MM.1S (cell line): ENCODE measurements around the gene DRD3.

Source experiments
- DNase-seq: peaks from one replicate; pipeline ENCODE4 v3.0.0-alpha.2; 2015
- H2AFZ ChIP-seq: fragments of 300-600 bp; sonication (generic); 2 replicates; pipeline ENCODE4 v1.6.0; 2016; ENCODE audit warnings: antibody characterized with exemption, low read length
- H3F3A ChIP-seq: fragments of 300-600 bp; sonication (generic); 2 replicates; pipeline ENCODE4 v1.6.1; 2016; ENCODE audit warnings: mild to moderate bottlenecking, antibody characterized with exemption, low read length, moderate library complexity, mixed read lengths; ENCODE audit not compliant: insufficient read depth
- H3K27ac ChIP-seq: fragments of 300-600 bp; sonication (generic); 2 replicates; pipeline ENCODE4 v1.5.1; 2016; ENCODE audit warnings: mild to moderate bottlenecking, low read length
- H3K27me3 ChIP-seq: fragments of 300-600 bp; sonication (generic); replicated peaks from 2 replicates; pipeline ENCODE4 v1.6.0; 2016; ENCODE audit warnings: low read length; ENCODE audit not compliant: insufficient read depth
- H3K36me3 ChIP-seq: fragments of 300-600 bp; sonication (generic); replicated peaks from 2 replicates; pipeline ENCODE4 v1.6.1; 2016; ENCODE audit warnings: mild to moderate bottlenecking, low read length, mixed read lengths; ENCODE audit not compliant: insufficient read depth
- H3K4me1 ChIP-seq: fragments of 300-600 bp; sonication (generic); 2 replicates; pipeline ENCODE4 v1.6.1; 2016; ENCODE audit warnings: low read length, mixed read lengths
- H3K4me2 ChIP-seq: fragments of 300-600 bp; sonication (generic); 2 replicates; pipeline ENCODE4 v1.6.0; 2016; ENCODE audit warnings: low read depth, low read length
- H3K4me3 ChIP-seq: fragments of 300-600 bp; sonication (generic); 2 replicates; pipeline ENCODE4 v1.5.1; 2016; ENCODE audit warnings: low read length, mixed read lengths
- H3K79me2 ChIP-seq: fragments of 300-600 bp; sonication (generic); 2 replicates; pipeline ENCODE4 v1.6.1; 2016; ENCODE audit warnings: mixed run types, low read length, mixed read lengths
- H3K9ac ChIP-seq: fragments of 300-600 bp; sonication (generic); 2 replicates; pipeline ENCODE4 v1.6.1; 2016; ENCODE audit warnings: low read length, mixed read lengths
- H3K9me2 ChIP-seq: fragments of 300-600 bp; sonication (generic); replicated peaks from 2 replicates; pipeline ENCODE4 v1.6.1; 2016; ENCODE audit warnings: mild to moderate bottlenecking, low read length, mixed read lengths; ENCODE audit not compliant: insufficient read depth
- H3K9me3 ChIP-seq: fragments of 300-600 bp; sonication (generic); replicated peaks from 2 replicates; pipeline ENCODE4 v1.6.1; 2016; ENCODE audit warnings: mild to moderate bottlenecking, low read length, mixed read lengths; ENCODE audit not compliant: insufficient read depth
- H4K20me1 ChIP-seq: fragments of 300-600 bp; sonication (generic); 2 replicates; pipeline ENCODE4 v1.6.1; 2016; ENCODE audit warnings: mild to moderate bottlenecking, low read length, moderate library complexity, mixed read lengths; ENCODE audit not compliant: insufficient read depth
- EZH2 ChIP-seq: fragments of 300-600 bp; sonication (generic); optimal IDR thresholded peaks from 2 replicates; pipeline ENCODE3; 2017; ENCODE audit warnings: low read depth, mild to moderate bottlenecking, antibody characterized with exemption, low read length, mixed read lengths
- EZH2phosphoT487 ChIP-seq: fragments of 300-600 bp; sonication (generic); IDR thresholded peaks from 2 replicates; pipeline ENCODE4 v1.6.1; 2018; ENCODE audit warnings: antibody characterized with exemption, low read length
- TF ChIP-seq, protein P1 (sequence below): fragments of 300-600 bp; sonication (generic); IDR thresholded peaks from 2 replicates; pipeline ENCODE4 v1.5.1; 2016; ENCODE audit warnings: antibody characterized with exemption, low read length, mixed read lengths

The DRD3 gene

GRCh38 chr3:114171677-114172076 lies 7.2 kb downstream of the DRD3 start:
- Histone ChIP-seq H3K4me2 (no peak overlapping the region), H3K9ac (no peak overlapping the region), H3K4me1 (no peaks in the 10 kb centered on the region), H3K9me3 (no peaks in the 10 kb centered on the region), H2AFZ (no peak overlapping the region), H3K27ac (no peak overlapping the region), H3K9me2 (no peaks in the 10 kb centered on the region), H3K36me3 (no peaks in the 10 kb centered on the region), H3F3A (no peaks in the 10 kb centered on the region), H3K79me2 (no peaks in the 10 kb centered on the region), H3K27me3 (no peaks in the 10 kb centered on the region), H4K20me1 (no peaks in the 10 kb centered on the region), H3K4me3 (no peak overlapping the region)
- TF ChIP-seq, protein P1, sequence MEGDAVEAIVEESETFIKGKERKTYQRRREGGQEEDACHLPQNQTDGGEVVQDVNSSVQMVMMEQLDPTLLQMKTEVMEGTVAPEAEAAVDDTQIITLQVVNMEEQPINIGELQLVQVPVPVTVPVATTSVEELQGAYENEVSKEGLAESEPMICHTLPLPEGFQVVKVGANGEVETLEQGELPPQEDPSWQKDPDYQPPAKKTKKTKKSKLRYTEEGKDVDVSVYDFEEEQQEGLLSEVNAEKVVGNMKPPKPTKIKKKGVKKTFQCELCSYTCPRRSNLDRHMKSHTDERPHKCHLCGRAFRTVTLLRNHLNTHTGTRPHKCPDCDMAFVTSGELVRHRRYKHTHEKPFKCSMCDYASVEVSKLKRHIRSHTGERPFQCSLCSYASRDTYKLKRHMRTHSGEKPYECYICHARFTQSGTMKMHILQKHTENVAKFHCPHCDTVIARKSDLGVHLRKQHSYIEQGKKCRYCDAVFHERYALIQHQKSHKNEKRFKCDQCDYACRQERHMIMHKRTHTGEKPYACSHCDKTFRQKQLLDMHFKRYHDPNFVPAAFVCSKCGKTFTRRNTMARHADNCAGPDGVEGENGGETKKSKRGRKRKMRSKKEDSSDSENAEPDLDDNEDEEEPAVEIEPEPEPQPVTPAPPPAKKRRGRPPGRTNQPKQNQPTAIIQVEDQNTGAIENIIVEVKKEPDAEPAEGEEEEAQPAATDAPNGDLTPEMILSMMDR = no peak
- TF ChIP-seq EZH2 = no peak
- TF ChIP-seq EZH2phosphoT487 = no peak
- DNase-seq = no peak

DNA sequence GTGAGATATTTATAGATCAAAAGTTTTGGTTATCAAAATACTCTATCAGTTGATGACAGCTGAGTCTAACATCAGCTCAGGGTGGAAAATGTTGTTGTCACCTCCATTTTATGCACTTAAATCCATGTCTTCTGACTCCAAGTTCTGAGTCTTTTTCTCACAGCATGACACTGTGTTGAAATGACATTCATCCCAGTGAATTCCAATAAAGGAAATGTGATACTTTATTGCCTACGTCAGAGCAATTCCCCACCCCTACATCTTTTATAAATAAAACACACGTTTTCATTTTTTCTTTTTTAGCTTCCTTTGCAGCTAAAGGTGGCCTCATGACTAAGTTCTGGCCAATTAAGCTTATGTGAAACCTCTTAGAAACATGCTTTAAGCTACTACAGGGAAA lies 10.7 kb downstream of the DRD3 start:
- Histone ChIP-seq H3K79me2 (no peaks in the 10 kb centered on the region), H3K27ac (no peak overlapping the region), H3K4me1 (no peaks in the 10 kb centered on the region), H4K20me1 (no peaks in the 10 kb centered on the region), H3K36me3 (no peaks in the 10 kb centered on the region), H3K9ac (no peak overlapping the region), H3K9me3 (no peaks in the 10 kb centered on the region), H2AFZ (no peak overlapping the region), H3K9me2 (no peaks in the 10 kb centered on the region), H3K27me3 (no peaks in the 10 kb centered on the region), H3K4me2 (no peak overlapping the region), H3K4me3 (no peak overlapping the region), H3F3A (no peaks in the 10 kb centered on the region)
- no peak for DNase-seq
- TF ChIP-seq EZH2phosphoT487 (no peak), EZH2 (no peak)
- TF ChIP-seq, protein P1 = no peak

GRCh38 chr3:114157321-114157720 lies 21.5 kb downstream of the DRD3 start:
- H3F3A ChIP-seq = no peaks in the 10 kb centered on the region
- no peak overlapping the region for H3K4me3 ChIP-seq
- TF ChIP-seq EZH2phosphoT487 = no peak
- TF ChIP-seq, protein P1 = no peak
- no peak for TF ChIP-seq EZH2
- H4K20me1 ChIP-seq = no peaks in the 10 kb centered on the region
- H3K4me2 ChIP-seq = no peak overlapping the region
- no peaks in the 10 kb centered on the region for H3K4me1 ChIP-seq
- no peaks in the 10 kb centered on the region for H3K9me3 ChIP-seq
- H3K27ac ChIP-seq = no peak overlapping the region
- no peak for DNase-seq
- H2AFZ ChIP-seq = no peak overlapping the region
- no peaks in the 10 kb centered on the region for H3K79me2 ChIP-seq
- no peaks in the 10 kb centered on the region for H3K9me2 ChIP-seq
- no peaks in the 10 kb centered on the region for H3K36me3 ChIP-seq
- H3K27me3 ChIP-seq = no peaks in the 10 kb centered on the region
- no peak overlapping the region for H3K9ac ChIP-seq
